ENCODE measurements around the gene SLC27A6.
"Not testable (repeated sequence)": the region's sequence is repeated elsewhere in the genome, so short reads cannot be mapped to it uniquely, and the experiment has no call there.

The SLC27A6 gene, protein sequence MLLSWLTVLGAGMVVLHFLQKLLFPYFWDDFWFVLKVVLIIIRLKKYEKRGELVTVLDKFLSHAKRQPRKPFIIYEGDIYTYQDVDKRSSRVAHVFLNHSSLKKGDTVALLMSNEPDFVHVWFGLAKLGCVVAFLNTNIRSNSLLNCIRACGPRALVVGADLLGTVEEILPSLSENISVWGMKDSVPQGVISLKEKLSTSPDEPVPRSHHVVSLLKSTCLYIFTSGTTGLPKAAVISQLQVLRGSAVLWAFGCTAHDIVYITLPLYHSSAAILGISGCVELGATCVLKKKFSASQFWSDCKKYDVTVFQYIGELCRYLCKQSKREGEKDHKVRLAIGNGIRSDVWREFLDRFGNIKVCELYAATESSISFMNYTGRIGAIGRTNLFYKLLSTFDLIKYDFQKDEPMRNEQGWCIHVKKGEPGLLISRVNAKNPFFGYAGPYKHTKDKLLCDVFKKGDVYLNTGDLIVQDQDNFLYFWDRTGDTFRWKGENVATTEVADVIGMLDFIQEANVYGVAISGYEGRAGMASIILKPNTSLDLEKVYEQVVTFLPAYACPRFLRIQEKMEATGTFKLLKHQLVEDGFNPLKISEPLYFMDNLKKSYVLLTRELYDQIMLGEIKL

DNA sequence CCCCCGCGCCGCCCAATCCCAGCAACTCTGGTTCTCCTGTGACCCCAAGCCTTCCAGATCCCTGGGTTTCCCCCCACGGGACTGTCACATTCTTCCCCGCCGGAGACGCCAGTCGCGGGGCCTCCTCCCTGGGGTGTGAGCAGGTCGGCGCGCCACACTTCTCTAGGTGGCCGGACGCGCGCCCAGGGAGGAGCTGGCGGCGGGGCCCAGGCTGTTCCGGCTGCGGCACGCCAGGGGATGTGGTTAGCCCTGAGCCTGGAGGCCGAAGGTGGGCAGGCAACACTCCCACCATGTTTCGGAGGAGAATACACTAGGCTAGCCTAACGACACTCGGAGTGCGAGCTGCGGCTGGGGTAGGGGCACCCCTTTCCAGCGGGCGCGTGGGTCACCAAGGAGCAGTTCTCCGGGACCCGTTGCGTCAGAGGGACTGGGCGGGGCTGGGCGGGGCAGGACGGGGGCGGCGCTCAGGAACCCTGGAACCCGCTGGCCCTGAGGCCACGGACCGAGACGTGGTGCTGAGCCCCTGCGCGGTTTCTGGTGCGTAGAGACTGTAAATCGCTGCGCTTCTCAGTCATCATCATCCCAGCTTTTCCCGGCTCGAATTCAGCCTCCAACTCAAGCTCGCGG is at the start of gene SLC27A6:
SLC27A6 (plus strand) TSS at position 478 of the 627 bp plus-strand sequence. CDS start 650 bp downstream, outside the sequence.
- DNase-seq (ENCODE audit: low spot score), result no peak

DNA sequence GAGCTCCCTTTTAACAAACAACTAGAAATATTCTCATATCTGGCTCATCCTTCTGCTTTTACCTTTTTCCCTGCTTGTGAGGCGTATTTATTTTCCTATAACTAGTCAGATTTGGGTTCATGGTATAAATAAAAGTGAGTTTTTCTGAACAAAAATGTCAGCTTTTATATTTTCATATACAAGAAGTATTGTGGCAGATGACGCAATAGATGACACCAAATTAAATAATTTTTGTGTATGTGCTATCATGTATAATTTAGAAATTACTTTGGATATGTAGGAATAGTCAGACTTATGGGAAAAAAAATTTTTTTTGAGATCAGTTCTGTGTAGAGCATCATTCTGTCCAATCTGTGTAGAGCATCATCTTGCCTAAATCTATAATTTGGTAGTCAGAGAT is 45.7 kb upstream of the SLC27A6 start:
- no peak for DNase-seq (ENCODE audit: low spot score)

DNA sequence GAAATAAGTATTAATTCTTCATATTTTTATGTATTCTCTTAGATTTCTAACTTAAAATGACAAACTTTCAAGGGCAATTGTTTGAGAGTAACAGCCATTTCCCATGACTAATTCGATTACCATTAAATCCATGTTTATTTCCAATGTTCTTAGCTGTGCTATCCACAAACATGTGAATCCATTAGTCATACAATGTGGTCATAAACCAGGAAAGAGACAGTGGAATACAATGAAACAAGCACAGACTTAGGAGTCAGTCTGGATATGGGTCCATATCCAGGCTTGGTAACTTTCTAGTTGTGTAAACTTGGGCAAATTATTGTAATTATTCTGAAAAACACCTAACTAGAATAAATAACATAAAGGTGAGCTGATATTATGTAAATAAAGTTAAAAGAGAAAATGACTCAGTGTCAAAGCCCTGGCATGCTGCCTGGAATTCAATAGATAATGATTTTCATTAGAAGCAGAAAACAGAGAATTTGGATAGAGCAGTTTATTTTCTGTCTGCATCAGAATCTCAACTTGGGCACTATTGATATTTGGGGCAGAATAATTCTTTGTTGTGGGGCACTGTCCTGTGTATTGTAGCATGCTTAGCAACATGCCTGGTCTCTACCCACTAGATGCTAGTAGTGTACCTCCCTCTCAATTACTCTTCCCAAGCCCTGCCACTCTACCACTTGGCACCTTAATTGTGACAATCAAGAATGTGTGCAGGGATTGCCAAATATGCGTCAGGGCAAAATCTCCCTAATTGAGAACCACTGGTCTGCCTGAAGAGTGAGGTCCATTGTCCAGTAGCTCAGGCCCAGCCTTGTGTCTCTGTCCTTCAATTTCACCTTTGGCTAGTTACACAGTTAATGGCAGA is 44.7 kb upstream of the SLC27A6 start:
- DNase-seq (ENCODE audit: low spot score), result no peak

DNA sequence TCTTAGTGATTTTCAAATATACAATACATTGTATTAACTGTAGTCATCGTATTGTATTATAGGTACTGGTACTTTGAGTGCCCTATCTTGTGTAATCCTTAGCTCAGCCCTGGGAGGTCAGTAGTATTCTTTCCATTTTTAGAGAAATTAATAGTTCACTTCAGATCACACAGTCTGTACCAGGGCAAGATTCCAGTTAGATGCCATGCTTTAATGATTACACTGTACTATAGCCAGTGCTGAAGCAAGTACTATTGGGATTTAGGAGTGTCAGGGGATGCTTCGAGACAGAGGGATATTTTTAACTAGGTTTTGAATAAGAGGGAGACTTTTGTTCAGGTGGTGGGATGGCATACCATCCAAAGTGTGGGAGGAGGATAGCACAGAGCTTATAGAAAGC is 41.0 kb upstream of the SLC27A6 start:
- DNase-seq (ENCODE audit: low spot score), result no peak

DNA sequence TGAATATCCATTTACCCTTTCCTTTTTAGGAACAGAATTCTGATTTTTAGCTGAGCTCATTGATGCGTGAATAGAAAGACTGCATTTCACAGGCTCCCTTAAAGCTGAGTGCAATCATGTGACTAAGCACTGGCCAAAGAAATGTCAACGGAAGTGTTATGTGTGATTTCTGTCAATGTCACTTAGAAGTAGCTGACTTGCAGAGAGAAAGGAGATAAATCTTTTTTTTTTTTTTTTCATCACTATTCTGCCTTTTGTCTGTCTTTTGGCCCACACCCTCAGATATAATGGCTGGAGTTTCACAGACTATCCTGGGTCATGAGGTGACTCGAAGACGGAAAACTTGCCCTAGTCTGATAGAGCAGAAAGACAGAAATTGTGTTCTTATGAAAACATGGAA is 39.3 kb upstream of the SLC27A6 start:
- DNase-seq (ENCODE audit: low spot score), result no peak

DNA sequence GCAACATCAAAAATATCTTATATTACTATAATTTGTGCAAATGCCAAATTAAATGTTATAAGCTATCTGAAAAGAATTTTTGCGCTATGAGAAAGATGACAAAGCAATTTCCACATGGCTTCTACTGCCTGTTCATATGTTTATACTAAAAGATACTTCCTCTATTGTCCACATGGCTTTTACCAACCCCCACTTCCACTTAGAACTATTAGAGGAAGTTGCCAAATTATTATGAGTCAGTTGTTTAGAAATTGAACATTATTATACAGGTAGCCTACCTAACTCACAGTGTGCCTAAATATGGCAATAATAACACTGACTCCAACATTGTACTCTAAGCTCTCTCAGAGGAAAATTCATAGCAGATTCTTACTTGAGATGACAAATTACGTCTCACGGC is 37.6 kb upstream of the SLC27A6 start:
- no peak for DNase-seq (ENCODE audit: low spot score)

DNA sequence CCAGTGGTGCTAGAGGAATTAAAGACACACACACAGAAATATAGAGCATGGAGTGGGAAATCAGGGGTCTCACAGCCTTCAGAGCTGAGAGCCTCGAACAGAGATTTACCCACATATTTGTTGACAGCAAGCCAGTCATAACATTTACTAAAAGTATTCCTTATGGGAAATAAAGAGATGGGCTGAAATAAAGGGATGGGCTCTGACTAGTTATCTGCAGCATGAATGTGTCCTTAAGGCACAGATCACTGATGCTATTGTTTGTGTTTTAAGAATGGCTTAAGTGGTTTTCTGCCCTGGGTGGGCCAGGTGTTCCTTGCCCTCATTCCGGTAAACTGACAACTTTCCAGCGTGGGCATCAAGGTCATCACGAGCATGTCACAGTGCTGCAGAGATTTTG is 33.1 kb upstream of the SLC27A6 start:
- DNase-seq (ENCODE audit: low spot score), result not testable (repeated sequence)

DNA sequence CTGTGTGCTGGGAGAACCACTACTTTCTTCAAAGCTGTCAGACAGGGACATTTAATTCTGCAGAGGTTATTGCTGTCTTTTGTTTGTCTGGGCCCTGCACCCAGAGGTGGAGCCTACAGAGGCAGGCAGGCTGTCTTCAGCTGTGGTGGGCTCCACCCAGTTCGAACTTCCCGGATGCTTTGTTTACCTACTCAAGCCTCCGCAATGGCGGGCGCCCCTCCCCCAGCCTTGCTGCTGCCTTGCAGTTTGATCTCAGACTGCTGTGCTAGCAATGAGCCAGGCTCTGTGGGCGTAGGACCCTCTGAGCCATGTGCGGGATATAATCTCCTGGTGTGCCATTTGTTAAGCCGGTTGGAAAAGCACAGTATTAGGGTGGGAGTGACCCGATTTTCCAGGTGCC is 22.2 kb upstream of the SLC27A6 start:
- DNase-seq (ENCODE audit: low spot score), result not testable (repeated sequence)

DNA sequence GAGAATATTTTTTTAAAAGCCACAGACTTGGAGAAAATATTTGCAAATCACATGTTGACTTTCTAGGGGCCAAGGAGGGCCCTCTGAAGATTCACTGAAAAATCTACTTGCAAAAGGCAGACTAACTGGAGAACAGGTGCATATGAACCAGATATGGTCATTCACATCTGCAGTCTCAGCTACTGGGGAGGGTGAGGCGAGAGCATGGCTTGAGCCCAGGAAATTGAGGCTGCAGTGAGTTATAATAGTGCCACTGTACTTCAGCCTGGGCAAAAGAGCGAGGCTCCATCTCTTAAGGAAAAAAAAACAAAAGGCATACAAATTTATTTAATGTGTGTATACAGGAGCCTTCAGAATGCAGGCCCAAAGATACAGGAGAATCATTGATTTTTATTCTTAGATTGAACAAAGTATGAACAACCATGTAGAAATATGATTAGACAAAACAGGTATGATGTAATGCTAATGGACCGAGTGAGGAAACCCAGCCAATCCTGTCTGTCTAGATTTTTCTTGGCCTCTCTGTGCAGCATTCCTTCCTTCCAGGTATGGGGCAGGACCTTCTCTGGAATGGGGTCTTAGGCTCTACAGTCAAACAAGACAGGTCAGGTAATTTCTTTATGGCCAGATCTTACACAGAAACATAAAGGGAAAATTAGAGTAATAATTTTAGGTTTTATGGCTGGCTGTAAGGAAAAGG is 15.3 kb upstream of the SLC27A6 start:
- DNase-seq (ENCODE audit: low spot score), result no peak

DNA sequence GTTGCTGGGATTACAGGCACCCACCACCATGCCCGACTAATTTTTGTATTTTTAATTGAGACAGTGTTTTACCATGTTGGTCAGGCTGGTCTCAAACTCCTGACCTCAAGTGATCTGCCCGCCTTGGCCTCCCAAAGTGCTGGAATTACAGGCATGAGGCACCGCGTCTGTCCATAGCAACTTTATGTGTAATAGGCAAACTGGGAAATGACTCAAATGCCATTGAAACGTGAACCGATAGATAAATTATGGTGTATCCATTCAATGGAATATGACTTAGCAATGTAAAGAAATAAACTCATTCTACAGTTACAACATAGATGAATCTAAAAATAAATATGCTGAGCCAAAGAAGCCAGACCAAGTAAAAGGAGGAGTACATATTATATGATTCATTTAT is 14.0 kb upstream of the SLC27A6 start:
- not testable (repeated sequence) for DNase-seq (ENCODE audit: low spot score)

DNA sequence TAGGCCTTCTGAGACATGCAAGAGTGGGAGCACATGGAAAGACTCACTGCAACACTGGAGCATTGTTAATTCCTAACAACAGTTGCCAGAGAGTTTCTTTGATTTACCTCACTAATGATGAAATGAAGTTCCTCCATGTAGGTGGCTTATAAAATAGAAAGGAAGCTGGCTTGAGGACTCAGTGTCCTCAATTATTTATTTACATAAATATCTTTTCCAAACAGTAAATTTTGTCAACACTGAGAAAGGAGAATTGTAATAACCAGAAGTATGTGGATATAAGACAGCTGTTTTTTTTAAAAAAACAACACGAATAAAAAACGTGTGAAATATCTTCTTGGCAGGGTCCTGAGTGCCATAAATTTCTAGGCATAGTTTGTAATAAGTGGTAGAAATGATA is 9.1 kb upstream of the SLC27A6 start:
- no peak for DNase-seq (ENCODE audit: low spot score)

DNA sequence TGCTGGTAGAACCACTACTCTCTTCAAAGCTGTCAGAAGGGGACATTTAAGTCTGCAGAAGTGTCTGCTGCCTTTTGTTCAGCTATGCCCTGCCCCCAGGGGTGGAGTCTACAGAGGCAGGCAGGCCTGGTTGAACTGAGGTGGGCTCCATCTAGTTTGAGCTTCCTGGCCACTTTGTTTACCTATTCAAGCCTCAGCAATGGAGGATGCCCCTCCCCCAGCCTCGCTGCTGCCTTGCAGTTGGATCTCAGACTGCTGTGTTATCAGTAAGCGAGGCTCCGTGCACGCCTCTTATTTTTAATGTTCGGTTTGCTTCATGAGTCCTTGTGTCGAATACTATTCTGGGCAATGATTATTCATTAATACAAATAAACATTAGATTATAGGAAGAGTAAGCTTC is 3.1 kb upstream of the SLC27A6 start:
- no peak for DNase-seq (ENCODE audit: low spot score)

DNA sequence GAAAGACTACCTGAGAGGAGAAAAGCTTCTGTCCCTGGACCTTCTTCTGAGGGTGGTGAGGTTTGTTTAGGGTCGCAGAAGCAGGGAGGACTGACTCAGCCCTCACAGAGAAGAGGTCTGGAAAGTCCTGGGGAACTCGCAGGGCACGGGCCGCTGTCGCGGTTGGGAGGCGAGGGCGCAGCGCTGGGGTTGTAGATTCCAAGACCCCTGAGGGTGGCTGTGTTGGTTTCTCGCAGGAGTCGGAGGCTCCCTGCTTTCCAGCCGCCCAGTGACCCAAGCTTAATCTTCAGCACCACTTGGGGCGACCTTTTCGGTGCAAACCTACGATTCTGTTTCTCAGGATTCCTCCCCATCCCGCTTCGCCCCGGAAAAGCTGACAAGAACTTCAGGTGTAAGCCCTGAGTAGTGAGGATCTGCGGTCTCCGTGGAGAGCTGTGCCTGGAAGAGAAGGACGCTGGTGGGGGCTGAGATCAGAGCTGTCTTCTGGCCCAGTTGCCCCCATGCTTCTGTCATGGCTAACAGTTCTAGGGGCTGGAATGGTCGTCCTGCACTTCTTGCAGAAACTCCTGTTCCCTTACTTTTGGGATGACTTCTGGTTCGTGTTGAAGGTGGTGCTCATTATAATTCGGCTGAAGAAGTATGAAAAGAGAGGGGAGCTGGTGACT is 482 bp downstream of the SLC27A6 start:
- DNase-seq (ENCODE audit: low spot score), result no peak

DNA sequence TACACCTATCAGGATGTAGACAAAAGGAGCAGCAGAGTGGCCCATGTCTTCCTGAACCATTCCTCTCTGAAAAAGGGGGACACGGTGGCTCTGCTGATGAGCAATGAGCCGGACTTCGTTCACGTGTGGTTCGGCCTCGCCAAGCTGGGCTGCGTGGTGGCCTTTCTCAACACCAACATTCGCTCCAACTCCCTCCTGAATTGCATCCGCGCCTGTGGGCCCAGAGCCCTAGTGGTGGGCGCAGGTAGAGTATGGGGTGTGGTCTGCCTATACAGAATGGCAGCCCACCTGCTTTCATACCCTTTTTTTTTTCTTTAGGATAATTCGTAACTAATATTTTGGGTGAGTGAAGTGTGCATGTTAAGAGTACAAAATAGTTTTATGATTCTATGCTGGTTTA is 1.1 kb downstream of the SLC27A6 start:
- DNase-seq (ENCODE audit: low spot score), result no peak

DNA sequence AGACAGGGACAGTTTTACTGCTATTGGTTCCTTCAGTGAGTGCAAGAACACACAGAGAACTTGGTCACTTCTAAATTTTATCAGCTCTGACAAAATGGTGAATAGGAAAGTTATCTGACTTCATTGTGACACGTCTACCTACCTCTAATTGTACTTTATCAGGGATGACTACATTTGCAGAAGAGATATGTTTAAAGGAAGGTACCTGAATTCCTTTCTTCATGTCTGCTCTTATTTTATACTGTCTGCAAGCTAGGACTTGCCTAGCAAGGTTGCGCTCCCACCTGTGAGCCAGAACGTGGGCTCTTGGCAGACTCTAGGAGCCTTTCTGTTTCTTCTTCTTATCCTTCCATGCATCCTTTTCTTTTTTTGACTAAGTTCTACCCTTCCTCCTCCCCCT is 1.6 kb downstream of the SLC27A6 start:
- DNase-seq (ENCODE audit: low spot score), result no peak

DNA sequence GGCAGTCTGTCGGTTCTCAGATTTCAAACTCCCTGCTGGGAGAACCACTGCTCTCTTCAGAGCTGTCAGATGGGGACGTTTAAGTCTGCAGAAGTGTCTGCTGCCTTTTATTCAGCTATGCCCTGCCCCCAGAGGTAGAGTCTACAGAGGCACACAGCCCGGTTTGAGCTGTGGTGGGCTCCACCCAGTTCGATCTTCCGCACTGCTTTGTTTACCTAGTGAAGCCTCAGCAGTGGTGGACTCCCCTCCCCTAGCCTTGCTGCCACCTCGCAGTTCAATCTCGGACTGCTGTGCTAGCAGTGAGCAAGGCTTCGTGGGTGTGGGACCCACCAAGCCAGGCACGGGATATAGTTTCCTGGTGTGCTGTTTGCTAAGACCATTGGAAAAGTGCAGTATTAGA is 8.0 kb downstream of the SLC27A6 start:
- no peak for DNase-seq (ENCODE audit: low spot score)

DNA sequence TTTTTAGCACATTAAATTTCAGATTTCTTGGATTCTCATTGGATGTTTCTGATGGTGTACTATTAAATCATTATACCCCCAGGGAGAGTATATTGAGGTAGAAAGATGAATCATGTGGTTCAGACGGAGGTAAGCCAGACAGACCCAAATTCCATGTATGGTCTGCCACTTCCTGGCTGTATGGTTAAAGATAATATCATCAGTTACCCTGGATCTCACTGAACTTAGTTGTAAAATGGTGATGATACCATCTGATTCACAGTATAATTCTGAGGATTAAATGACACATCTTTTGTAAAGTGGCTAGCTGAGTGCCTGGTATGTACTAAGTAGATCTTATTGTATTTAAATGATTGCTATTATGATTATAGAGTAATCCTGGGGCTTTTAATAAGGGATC is 9.3 kb downstream of the SLC27A6 start:
- no peak for DNase-seq (ENCODE audit: low spot score)

DNA sequence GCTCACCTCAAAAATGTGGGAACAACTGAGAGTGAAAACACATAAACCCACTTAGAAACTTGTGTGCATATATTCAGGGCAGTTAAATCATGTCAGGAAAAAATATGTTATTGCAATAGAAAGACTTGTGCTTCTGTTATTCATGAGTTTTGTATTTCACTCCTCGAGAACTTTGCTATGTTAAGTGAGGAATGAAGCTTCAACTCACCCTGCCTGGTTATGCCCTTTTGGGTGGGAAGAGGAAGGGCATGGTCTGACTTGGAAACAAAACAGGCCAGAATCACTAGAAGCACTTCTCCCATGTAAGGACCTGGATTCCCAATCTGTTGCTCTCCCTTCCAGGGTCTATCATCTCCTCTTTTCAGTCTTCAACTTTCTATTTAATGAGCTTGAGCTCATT is 14.5 kb downstream of the SLC27A6 start:
- no peak for DNase-seq (ENCODE audit: low spot score)

DNA sequence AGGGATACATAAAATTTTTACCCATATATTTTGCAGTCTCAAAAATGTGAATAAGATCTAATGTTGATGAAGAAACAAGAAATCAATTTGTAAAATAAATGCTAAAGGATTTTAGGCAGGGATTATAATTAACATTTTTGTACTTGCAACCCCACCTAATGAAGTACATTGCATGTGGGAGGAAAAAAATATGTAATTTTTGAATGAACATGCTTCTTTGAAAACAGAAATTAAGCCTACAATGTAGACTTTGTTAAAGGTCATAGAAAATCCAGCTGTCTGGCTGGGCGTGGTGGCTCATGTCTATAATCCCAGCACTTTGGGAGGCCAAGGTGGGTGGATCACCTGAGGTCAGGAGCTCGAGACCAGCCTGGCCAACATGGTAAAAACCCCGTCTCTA is 15.6 kb downstream of the SLC27A6 start:
- DNase-seq (ENCODE audit: low spot score), result no peak

DNA sequence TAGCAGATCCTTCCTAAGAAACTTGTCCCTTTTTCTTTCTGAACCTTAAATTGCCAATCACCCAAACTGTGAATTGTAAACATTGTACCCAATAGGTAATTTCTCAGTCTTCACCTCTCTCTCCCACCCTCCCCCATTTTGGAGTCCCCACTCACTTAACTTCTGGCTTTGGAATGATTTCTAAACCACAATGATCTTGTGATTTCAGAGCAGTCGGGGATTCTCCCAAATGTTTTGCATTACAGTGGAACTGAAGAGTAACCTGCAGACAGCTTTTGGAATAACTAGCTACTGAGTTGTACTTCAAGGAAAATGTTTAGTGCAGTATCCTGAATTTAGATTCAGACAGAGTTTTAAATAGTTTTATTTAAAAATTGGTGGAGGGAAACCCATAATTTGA is 19.2 kb downstream of the SLC27A6 start:
- DNase-seq (ENCODE audit: low spot score), result no peak

DNA sequence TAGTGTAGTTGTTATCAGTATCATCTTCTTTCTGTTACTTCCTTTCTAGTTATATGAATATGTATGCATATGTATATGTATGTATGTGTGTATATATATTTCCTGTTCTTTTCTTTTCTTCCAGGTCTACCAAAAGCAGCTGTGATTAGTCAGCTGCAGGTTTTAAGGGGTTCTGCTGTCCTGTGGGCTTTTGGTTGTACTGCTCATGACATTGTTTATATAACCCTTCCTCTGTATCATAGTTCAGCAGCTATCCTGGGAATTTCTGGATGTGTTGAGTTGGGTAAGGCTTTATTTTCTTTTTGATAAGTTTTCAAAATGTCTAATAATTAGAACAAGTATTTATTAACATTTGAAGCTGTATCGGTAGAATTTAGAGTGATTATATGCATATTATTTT is 23.2 kb downstream of the SLC27A6 start:
- DNase-seq (ENCODE audit: low spot score), result no peak

All from cerebellar cortex (tissue), 1 donor.